Measurements from ENCODE around the gene DDAH2. TPM values are rescaled to one million over a fixed set of nuclear protein-coding genes. Genes with fewer than 3 reads are reported as not detected.

DDAH2 gene
- total RNA-seq, 3 donors from 2014 or later (not counting 1 experiment from before 2014, with no cell fraction given) = 22.3 to 36.1 (median 24.6) TPM

- no peaks in the 10 kb centered on the region for H3K27me3 ChIP-seq (ENCODE audit: control insufficient read depth, insufficient read depth, low read length)
- peaks cover 13% of the 10 kb centered on the region for H3K4me1 ChIP-seq (ENCODE audit: control insufficient read depth, insufficient read depth, low read length)
- DNase-seq = no peak
- no peak overlapping the region for H3K27ac ChIP-seq (ENCODE audit: low read length)
- intact Hi-C loops (cut with micrococcal nuclease) = no loop called here
- Mint-ChIP-seq H3K27ac (no peak overlapping the region), H3K4me1 (peaks cover 8 to 16% of the 10 kb centered on the region in 2 donors), H3K36me3 (no peaks in the 10 kb centered on the region), H3K9me3 (no peaks in the 10 kb centered on the region), H3K27me3 (ENCODE audit: low read depth in 2 of 2) (peaks cover 0 to 5% of the 10 kb centered on the region in 2 donors), H3K4me3 (no peak overlapping the region)
- no peak overlapping the region for H3K4me3 ChIP-seq (ENCODE audit: low read length)
- H3K9me3 ChIP-seq (ENCODE audit: control insufficient read depth, insufficient read depth, low read length) = no peaks in the 10 kb centered on the region
- WGBS (ENCODE audit: insufficient coverage) = 83% methylated on average over 5 of the region's 6 CpGs
- no peaks in the 10 kb centered on the region for H3K36me3 ChIP-seq (ENCODE audit: control insufficient read depth, insufficient read depth, low read length)
- no peak for ATAC-seq
- no peak for TF ChIP-seq CTCF (IDR thresholded peaks at IDR 0.05)
These were observed 10.1 kb downstream of the DDAH2 start for GRCh38 chr6:31719001-31719400.

GRCh38 chr6:31718265-31718664 lies 10.8 kb downstream of the DDAH2 start:
- peaks cover 0 to 6% of the 10 kb centered on the region in 2 donors for H3K27me3 Mint-ChIP-seq (ENCODE audit: low read depth in 2 of 2)
- DNase-seq = no peak
- H3K27me3 ChIP-seq (ENCODE audit: control insufficient read depth, insufficient read depth, low read length) = no peaks in the 10 kb centered on the region
- no peak for TF ChIP-seq CTCF (IDR thresholded peaks at IDR 0.05)
- no peaks in the 10 kb centered on the region for H3K9me3 Mint-ChIP-seq
- no peaks in the 10 kb centered on the region for H3K36me3 Mint-ChIP-seq
- ATAC-seq = no peak
- no peak overlapping the region for H3K27ac ChIP-seq (ENCODE audit: low read length)
- H3K9me3 ChIP-seq (ENCODE audit: control insufficient read depth, insufficient read depth, low read length) = no peaks in the 10 kb centered on the region
- no peak overlapping the region for H3K27ac Mint-ChIP-seq
- intact Hi-C loops (cut with micrococcal nuclease) = no loop called here
- peaks cover 3 to 8% of the 10 kb centered on the region in 2 donors for H3K4me1 Mint-ChIP-seq
- H3K4me3 ChIP-seq (ENCODE audit: low read length) = no peak overlapping the region
- peaks cover 5% of the 10 kb centered on the region for H3K4me1 ChIP-seq (ENCODE audit: control insufficient read depth, insufficient read depth, low read length)
- no peaks in the 10 kb centered on the region for H3K36me3 ChIP-seq (ENCODE audit: control insufficient read depth, insufficient read depth, low read length)
- no peak overlapping the region for H3K4me3 Mint-ChIP-seq
- 80% methylated on average over 1 of the region's 1 CpG for WGBS (ENCODE audit: insufficient coverage)

GRCh38 chr6:31717499-31718222 lies 11.4 kb downstream of the DDAH2 start:
- H3K27ac Mint-ChIP-seq = no peak overlapping the region
- TF ChIP-seq CTCF (IDR thresholded peaks at IDR 0.05) = no peak
- H3K27me3 Mint-ChIP-seq (ENCODE audit: low read depth in 2 of 2) = peaks cover 0 to 6% of the 10 kb centered on the region in 2 donors
- no peak overlapping the region for H3K4me3 Mint-ChIP-seq
- intact Hi-C loops (cut with micrococcal nuclease) = no loop called here
- ATAC-seq (no peak), DNase-seq (no peak)
- Histone ChIP-seq H3K9me3 (ENCODE audit: control insufficient read depth, insufficient read depth, low read length) (no peaks in the 10 kb centered on the region), H3K27ac (ENCODE audit: low read length) (no peak overlapping the region), H3K27me3 (ENCODE audit: control insufficient read depth, insufficient read depth, low read length) (no peaks in the 10 kb centered on the region), H3K4me1 (ENCODE audit: control insufficient read depth, insufficient read depth, low read length) (no peaks in the 10 kb centered on the region), H3K4me3 (ENCODE audit: low read length) (no peak overlapping the region), H3K36me3 (ENCODE audit: control insufficient read depth, insufficient read depth, low read length) (no peaks in the 10 kb centered on the region)
- no peaks in the 10 kb centered on the region for H3K9me3 Mint-ChIP-seq
- 97% methylated on average over 10 of the region's 10 CpGs for WGBS (ENCODE audit: insufficient coverage)
- H3K36me3 Mint-ChIP-seq = no peaks in the 10 kb centered on the region
- H3K4me1 Mint-ChIP-seq = peaks cover 0 to 5% of the 10 kb centered on the region in 2 donors

Measured in natural killer cell (primary cell).